Activated T-cell treated with anti-CD3 and anti-CD28 coated beads, Interleukin-2, amount 50 U/mL, for 24 hours (primary cell): ENCODE results near the gene CALM1.
A peak's percentile ranks its signal among the peaks of the same experiment; 100 is the strongest.
"Not testable (repeated sequence)": the region's sequence is repeated elsewhere in the genome, so short reads cannot be mapped to it uniquely, and the experiment has no call there.

Experiments used
- DNase-seq: peaks from one replicate; pipeline ENCODE4 v3.0.0-alpha.2; 2020
- H3K27ac Mint-ChIP-seq: 2 replicates; pipeline ENCODE4 v1.8.0; 2020; ENCODE audit warnings: mild to moderate bottlenecking, mixed read lengths
- H3K27me3 Mint-ChIP-seq: 2 replicates; pipeline ENCODE4 v1.8.0; 2020; ENCODE audit warnings: mixed read lengths
- H3K36me3 Mint-ChIP-seq: 2 replicates; pipeline ENCODE4 v1.8.0; 2020; ENCODE audit warnings: low read depth, mixed read lengths
- H3K4me1 Mint-ChIP-seq: 2 replicates; pipeline ENCODE4 v1.8.0; 2020; ENCODE audit warnings: low read depth, mixed read lengths
- H3K4me3 Mint-ChIP-seq: 2 replicates; pipeline ENCODE4 v1.8.0; 2020; ENCODE audit warnings: mild to moderate bottlenecking, moderate library complexity, mixed read lengths
- H3K9me3 Mint-ChIP-seq: 2 replicates; pipeline ENCODE4 v1.8.0; 2020; ENCODE audit warnings: mixed read lengths

The CALM1 gene

DNA sequence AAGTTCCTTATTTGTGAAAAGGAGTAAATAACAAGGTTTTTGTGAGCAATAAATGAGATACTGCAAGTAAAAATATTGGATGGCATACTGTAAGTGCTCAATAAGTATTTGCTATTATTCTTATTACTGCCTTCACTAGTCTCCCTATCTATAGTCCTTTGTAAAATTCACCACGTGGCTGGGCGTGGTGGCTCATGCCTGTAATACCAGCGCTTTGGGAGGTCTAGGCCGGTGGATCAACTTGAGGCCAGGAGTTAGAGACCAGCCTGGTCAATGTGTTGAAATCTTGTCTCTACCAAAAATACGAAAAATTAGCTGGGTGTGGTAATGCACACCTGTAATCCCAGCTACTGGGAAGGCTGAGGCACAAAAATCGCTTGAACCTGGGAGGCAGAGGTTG lies 18.6 kb upstream of the CALM1 start:
- Mint-ChIP-seq H3K36me3 (no peaks in the 10 kb centered on the region), H3K9me3 (no peaks in the 10 kb centered on the region), H3K27me3 (no peaks in the 10 kb centered on the region), H3K27ac (no peak overlapping the region), H3K4me3 (no peak overlapping the region), H3K4me1 (peaks cover 3% of the 10 kb centered on the region)
- no peak for DNase-seq

DNA sequence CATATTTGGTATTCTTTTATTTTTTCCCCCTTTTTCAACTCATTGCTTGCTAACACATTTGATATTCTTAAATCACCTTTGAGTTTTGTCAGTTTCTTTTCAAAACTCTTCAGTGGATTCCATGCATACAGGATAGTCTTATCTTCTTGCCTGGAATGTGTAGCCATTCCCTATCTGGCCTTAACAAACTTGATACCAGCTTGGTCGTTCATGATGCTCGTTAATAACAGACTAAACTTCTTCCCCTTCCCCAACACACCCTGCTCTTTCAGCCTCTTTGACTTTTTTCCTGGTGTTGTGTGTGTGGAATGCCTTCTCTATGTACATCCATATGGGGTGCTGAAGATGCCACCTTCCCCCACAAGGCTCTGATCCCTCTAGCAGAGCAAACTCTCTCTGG lies 17.7 kb upstream of the CALM1 start:
- Mint-ChIP-seq H3K27me3 (no peaks in the 10 kb centered on the region), H3K36me3 (no peaks in the 10 kb centered on the region), H3K4me3 (no peak overlapping the region), H3K27ac (no peak overlapping the region), H3K9me3 (no peaks in the 10 kb centered on the region), H3K4me1 (peaks cover 3% of the 10 kb centered on the region)
- DNase-seq: no peak

DNA sequence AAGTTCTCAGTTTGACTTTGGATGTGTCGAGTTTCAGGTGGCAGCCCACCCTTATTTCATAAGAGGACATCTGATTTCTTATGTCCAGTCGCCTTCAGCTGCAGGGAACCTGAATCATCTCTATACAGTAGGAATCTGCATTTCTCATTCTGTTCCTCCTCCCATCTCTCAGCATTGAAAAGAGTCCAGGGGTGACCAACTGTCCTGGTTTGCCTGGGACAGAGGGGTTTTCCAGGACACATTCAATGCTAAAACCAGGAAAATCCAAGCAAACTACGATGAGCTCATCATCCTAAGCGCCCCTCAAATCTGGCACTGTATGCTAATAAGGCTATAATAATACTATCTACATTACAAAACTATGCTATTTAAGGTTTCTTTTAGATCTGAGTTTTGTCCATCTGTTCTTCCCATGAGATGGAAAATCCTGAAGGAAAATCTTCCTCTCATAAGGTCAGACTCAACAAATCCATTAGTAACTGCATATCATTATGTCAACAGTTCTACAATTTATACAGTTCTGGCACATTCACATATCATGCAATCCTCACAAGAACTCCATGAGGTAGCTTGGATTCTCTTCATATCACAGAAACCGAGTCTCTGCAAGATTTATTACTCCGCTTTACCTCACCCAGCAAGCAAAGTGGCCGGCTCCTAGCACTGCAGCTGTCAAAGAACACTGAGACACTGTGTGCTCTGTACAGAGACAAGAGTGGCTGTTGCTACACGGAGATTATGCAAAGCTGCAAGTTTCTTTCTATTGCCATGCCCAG lies 15.6 kb upstream of the CALM1 start:
- Mint-ChIP-seq H3K4me1 (peaks cover 3% of the 10 kb centered on the region), H3K27ac (no peak overlapping the region), H3K4me3 (no peak overlapping the region), H3K9me3 (no peaks in the 10 kb centered on the region), H3K27me3 (no peaks in the 10 kb centered on the region), H3K36me3 (no peaks in the 10 kb centered on the region)
- no peak for DNase-seq

DNA sequence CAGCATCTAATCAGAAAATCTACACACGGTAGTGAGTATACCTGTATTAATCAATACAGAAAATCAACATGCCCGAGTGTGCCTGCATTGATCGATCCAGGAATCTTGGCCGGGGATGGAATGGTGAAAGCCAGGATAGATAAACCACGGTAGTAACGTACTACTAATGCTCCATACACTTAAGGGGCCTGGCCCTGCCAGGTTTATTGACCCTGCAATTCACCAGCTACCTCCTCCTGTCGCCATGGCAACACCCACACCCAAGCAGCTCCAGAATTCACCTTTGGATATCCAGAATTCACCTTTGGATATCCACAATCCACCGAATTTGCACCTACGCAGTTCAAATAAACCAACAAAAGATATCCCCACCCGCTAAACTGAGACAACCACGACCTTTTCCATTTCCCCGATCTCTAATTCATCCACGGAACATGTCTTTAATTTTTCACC lies 14.8 kb upstream of the CALM1 start:
- Mint-ChIP-seq H3K4me3 (no peak overlapping the region), H3K27me3 (no peaks in the 10 kb centered on the region), H3K9me3 (no peaks in the 10 kb centered on the region), H3K4me1 (peaks cover 6% of the 10 kb centered on the region), H3K27ac (no peak overlapping the region), H3K36me3 (no peaks in the 10 kb centered on the region)
- DNase-seq: peak; percentile 49

DNA sequence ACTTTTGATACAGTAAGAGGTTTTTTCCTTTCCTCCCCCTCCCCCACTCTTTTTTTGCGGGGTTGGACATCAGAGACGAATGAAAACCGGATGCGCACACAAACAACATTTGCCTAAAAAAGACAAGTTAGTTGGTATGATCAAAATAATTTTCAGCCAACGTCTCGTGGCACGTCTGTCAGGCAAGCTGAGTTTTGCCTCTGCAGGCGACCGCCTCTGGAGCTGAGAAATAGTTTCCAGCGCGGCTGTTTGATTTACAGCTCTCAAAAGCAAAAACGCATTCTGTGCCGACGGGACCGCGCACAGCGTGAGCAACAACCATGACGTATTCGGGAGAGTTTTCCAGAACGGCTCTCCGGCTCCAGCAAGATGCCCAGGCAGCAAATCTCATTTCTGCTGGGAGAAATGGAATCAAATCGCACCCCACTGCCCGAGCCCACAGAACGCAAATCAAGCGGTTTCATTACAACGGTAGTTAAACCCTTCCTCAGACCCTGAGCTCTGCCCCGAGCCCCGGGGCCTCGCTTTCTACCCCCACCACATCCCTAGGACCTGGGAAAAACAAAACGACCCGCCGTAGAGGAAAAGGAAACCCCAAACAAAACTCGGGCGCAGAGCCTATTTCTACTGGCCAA lies 14.2 kb upstream of the CALM1 start:
- Mint-ChIP-seq H3K9me3 (no peaks in the 10 kb centered on the region), H3K4me3 (no peak overlapping the region), H3K36me3 (no peaks in the 10 kb centered on the region), H3K27me3 (no peaks in the 10 kb centered on the region), H3K4me1 (peaks cover 9% of the 10 kb centered on the region), H3K27ac (no peak overlapping the region)
- no peak for DNase-seq

DNA sequence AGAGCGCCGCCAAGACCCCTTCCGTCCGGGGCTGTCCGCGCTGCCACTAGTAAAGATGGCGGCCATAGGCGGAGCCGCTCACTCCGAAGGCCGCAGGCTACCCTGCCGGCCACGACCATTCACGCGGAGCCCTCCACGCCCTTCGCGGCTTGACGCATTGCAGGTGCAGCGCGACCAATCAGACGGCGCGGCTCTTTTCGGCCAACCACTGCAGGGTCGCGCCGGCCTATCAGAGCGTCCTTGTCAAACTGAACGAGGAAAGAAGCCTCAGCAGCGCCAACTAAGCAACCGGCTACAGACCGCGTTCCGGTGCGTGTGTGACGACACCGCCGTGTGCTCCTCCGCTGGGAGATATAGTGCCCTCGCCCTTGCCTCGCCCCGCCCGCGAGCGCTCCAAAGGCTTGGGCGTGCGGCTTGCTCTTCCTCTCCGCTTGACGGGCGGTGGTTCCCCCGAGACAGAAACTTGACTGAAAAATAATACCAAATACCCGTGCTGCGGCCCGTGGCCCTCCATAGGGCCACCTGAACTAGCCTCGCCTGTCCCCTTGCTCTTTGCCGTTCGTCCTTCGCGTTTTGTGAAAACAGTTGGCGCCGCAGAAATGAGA lies 13.6 kb upstream of the CALM1 start:
- H3K9me3 Mint-ChIP-seq: no peaks in the 10 kb centered on the region
- DNase-seq: peak; percentile 98
- no peaks in the 10 kb centered on the region for H3K27me3 Mint-ChIP-seq
- H3K4me1 Mint-ChIP-seq: peaks cover 14% of the 10 kb centered on the region
- no peak overlapping the region for H3K4me3 Mint-ChIP-seq
- H3K36me3 Mint-ChIP-seq: no peaks in the 10 kb centered on the region
- H3K27ac Mint-ChIP-seq: no peak overlapping the region

DNA sequence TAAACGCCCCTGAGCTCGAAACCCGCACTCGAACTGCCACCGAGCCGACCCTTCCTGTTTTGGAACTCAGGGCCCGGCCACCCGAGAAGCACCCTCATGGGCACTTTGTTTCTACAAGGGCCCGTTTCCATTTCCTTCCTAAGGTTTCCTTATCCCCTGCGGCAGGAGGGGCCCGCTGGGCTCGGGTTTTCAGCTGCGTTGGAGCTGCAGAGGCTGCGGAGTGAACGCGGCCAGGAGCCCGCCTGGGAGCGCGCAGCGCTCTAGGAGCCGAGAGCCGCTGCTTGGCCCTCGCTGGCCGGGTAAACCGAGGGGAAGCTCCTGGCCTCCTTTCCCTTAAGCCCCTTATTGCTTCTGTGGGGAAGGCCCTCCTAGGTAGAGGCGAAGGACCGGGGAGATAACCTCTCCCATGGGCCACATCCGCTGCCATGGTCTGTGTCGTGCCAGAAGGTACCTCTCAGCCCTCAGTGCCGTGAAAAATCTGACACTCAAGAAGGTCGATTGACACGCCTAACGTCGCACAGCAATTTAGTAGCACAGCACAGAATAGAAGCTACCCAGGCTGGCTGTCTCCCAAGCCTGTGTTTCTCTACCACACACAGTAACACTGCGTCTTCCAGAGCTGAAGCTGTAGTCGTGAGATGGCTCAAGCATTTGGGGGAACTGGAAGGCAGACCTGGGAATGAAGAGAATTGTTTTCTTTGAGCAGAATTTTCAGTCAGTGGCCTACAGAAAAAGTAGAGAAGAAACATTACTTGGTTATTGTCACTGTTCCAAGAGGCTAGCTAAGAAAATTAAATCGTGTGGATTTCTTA lies 12.9 kb upstream of the CALM1 start:
- Mint-ChIP-seq H3K4me1 (peaks cover 21% of the 10 kb centered on the region), H3K27me3 (no peaks in the 10 kb centered on the region), H3K4me3 (no peak overlapping the region), H3K36me3 (no peaks in the 10 kb centered on the region), H3K9me3 (no peaks in the 10 kb centered on the region), H3K27ac (no peak overlapping the region)
- peak; percentile 78 for DNase-seq

DNA sequence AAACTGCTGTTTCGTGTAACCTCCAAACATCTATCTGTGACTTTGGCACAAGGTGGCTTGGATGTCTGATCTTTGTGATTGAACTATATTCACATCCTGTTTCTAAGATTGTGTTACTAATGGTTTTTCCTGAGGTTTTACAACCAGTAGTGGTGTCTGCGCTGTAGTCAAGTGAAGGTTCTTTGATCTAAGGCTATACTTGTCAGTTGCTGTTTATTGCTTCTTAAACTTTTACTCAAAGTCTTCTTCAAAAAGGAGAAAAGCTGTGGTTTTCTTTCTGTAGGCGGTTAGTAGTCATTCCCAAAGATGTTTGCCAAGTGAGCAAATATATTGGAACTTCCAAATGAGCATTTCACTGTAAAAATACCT lies 12.3 kb upstream of the CALM1 start:
- no peak for DNase-seq
- no peaks in the 10 kb centered on the region for H3K9me3 Mint-ChIP-seq
- peaks cover 27% of the 10 kb centered on the region for H3K4me1 Mint-ChIP-seq
- H3K36me3 Mint-ChIP-seq: no peaks in the 10 kb centered on the region
- H3K4me3 Mint-ChIP-seq: no peak overlapping the region
- no peak overlapping the region for H3K27ac Mint-ChIP-seq
- H3K27me3 Mint-ChIP-seq: no peaks in the 10 kb centered on the region

DNA sequence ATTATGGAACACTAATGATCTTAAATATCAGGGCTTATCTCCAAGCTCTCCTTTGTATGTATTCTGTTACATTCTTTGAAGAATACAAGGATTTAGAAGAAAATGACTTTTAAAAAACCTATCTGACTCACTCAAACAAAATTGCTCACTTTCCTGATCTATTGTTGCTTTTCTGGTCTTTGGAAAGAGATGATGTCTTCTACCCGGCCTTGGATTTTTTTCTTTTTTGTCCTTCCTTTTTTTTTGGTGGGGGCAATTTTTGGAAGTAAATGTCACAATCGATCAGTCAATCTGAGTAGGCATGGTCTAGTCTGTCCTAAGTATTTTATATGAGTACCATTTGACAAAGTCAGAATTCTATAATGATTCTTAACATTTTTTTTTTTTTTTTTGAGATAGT lies 10.5 kb upstream of the CALM1 start:
- H3K27me3 Mint-ChIP-seq: no peaks in the 10 kb centered on the region
- peaks cover 28% of the 10 kb centered on the region for H3K4me1 Mint-ChIP-seq

DNA sequence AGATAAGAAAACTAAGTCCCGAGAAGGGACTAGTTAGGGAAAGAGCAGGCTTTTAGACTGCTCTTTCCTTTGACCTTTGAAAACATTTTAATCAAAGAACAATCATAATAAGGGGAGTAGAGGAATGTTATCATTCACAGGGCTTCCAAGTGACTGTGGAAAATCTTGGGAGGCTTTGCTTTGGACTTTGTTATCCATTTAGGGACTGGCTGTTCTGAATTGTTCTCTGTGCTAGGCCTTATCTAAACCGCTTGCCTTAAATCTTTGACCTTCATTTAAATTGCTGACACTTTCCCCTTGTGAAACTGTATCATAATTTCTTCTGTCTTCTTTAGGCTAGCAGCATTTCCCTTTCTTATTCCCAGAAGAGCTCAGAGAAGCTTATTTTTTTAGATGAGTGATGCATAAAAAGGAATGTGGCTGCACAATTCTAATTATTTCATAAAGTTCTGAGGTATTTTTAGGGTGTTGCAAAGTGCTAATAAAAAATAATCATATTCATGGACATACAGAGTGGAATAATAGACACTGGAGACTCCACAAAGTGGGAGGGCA lies 9.5 kb upstream of the CALM1 start:
- no peaks in the 10 kb centered on the region for H3K27me3 Mint-ChIP-seq
- no peaks in the 10 kb centered on the region for H3K9me3 Mint-ChIP-seq
- H3K36me3 Mint-ChIP-seq: no peaks in the 10 kb centered on the region
- no peak overlapping the region for H3K4me3 Mint-ChIP-seq
- no peak for DNase-seq
- peaks cover 28% of the 10 kb centered on the region for H3K4me1 Mint-ChIP-seq
- H3K27ac Mint-ChIP-seq: no peak overlapping the region

More for the DNA sequence above, 10.5 kb upstream of the CALM1 start:
- no peak overlapping the region for H3K4me3 Mint-ChIP-seq
- H3K9me3 Mint-ChIP-seq: no peaks in the 10 kb centered on the region
- H3K36me3 Mint-ChIP-seq: no peaks in the 10 kb centered on the region
- peak overlapping the region; percentile 1 for H3K27ac Mint-ChIP-seq
- no peak for DNase-seq

DNA sequence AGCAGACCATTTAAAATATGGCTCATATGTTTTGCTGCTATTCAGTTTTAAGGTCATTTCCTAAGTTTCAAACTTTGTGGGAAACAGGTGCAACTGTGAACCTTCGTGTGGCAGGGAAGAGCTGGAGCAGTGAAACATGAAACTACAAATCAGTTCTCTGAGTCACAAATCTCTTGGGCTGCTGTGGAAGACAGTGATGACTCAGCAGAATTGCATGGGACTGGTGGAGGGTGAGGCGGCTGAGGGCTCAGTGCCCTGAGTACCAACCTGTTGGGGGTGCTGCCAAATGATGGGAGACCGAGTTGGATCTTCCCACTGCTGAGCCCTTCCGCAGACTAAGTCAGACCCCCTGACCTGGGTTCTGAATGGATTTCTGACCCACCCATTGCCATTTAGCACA lies 8.4 kb upstream of the CALM1 start:
- Mint-ChIP-seq H3K27ac (peak overlapping the region; percentile 69), H3K27me3 (no peaks in the 10 kb centered on the region), H3K9me3 (no peaks in the 10 kb centered on the region), H3K36me3 (no peaks in the 10 kb centered on the region), H3K4me1 (peaks cover 28% of the 10 kb centered on the region), H3K4me3 (no peak overlapping the region)
- no peak for DNase-seq

DNA sequence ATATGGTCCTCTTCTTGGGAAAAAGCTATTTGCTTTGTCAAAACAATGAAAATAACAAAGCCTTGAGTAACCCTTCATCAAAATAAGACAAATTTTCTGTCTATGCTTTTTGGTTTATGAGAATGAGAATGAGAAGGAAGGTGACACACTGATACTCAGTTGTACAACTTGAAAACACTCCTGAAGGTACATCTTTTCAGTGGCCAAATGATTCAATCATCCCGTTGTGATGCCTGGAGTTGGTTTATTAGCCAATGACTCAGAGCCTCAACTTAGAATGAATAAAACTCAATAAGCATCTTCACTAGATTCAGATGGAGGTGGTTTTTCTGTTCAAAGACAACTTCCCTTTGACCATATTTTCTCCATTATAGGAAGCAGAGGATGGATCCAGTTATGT lies 7.8 kb upstream of the CALM1 start:
- Mint-ChIP-seq H3K27me3 (no peaks in the 10 kb centered on the region), H3K27ac (peak overlapping the region; percentile 69), H3K36me3 (no peaks in the 10 kb centered on the region), H3K9me3 (no peaks in the 10 kb centered on the region), H3K4me1 (peaks cover 28% of the 10 kb centered on the region), H3K4me3 (no peak overlapping the region)
- DNase-seq: no peak

DNA sequence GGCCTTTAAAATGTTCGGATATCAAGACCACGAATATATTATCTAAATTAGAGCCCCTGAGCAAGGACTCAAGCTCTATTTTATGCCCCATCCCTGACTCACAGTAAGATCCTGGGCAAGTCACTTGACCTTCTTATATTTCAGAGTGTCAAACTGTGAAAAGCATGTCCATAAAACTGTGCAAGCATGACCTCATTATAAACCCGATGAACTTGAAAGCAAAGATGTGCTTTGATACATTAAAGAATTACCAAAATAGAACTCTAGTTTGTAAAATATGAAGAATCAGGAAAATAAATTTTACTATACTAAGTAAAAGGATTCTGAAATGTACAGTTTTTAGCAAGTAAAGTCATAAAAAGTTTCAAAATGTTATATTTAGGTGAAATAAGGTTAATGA lies 2.9 kb upstream of the CALM1 start:
- H3K36me3 Mint-ChIP-seq: peaks cover 12% of the 10 kb centered on the region
- H3K4me1 Mint-ChIP-seq: peaks cover 21% of the 10 kb centered on the region
- H3K9me3 Mint-ChIP-seq: no peaks in the 10 kb centered on the region
- no peak for DNase-seq
- H3K27me3 Mint-ChIP-seq: no peaks in the 10 kb centered on the region
- no peak overlapping the region for H3K27ac Mint-ChIP-seq
- no peak overlapping the region for H3K4me3 Mint-ChIP-seq

DNA sequence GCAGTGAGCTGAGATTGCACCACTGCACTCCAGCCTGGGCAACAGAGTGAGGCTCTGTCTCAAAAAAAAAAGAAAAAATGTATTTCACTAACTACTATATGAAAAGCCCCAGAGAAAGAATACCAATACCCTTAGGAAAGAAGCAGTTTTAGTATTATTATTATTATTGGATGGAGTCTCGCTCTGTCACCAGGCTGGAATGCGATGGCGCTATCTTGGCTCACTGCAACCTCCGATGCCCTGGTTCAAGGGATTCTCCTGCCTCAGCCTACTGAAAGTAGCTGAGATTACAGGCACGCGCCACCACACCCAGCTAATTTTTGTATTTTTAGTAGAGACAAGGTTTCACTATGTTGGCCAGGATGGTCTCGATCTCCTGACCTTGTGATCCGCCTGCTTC lies 2.0 kb upstream of the CALM1 start:
- not testable (repeated sequence) for H3K27ac Mint-ChIP-seq, DNase-seq, H3K27me3 Mint-ChIP-seq, H3K9me3 Mint-ChIP-seq, H3K4me3 Mint-ChIP-seq
- Mint-ChIP-seq H3K36me3 (peaks cover 20% of the 10 kb centered on the region), H3K4me1 (peaks cover 21% of the 10 kb centered on the region)
